ENCODE data around the gene C1orf115. TPM values are rescaled to one million over a fixed set of nuclear protein-coding genes. Genes with fewer than 3 reads are reported as not detected.
A peak's percentile ranks its signal among the peaks of the same experiment; 100 is the strongest.
"Not testable (repeated sequence)": the region's sequence is repeated elsewhere in the genome, so short reads cannot be mapped to it uniquely, and the experiment has no call there.

C1orf115 gene
- total and polyA plus RNA-seq, 4 donors: 29.6 to 56.6 (median 40.5) TPM

DNA sequence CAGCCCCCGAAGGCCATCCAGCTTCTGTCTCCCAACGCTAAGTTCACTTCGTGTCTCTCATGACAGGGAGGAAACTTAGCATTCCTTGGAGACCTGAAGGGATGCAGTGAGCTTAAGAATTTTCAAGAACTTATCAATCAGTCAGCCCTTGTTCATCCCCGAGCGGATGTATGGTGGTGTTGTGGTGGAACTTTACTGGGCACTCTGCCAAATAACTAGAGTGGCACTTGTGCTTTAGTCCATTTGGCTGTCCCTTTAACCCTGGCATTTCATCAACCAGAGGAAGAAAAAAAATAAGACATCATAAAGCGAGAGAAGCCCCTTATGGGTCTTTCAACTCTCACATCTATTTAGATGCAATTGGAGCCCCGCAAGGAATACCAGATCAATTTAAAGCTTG lies 31.1 kb downstream of the C1orf115 start:
- 59% methylated on average over 7 of the region's 7 CpGs for WGBS
- H3K9me3 ChIP-seq (ENCODE audit: control insufficient read depth in 4 of 4, low read length in 3 of 4); H3K4me3 ChIP-seq (ENCODE audit: low read depth in 1 of 3, low read length in 3 of 3); H3K4me1 ChIP-seq (ENCODE audit: control insufficient read depth in 4 of 4, insufficient read depth in 4 of 4, low read length in 3 of 4); H3K9ac ChIP-seq (ENCODE audit: low read depth in 1 of 2, low read length in 2 of 2); DNase-seq (ENCODE audit: low spot score); H3K27ac ChIP-seq (ENCODE audit: low read depth in 1 of 2, low read length in 2 of 2); H3K36me3 ChIP-seq (ENCODE audit: control insufficient read depth in 4 of 4, insufficient read depth in 3 of 4, low read depth in 1 of 4, low read length in 3 of 4); H3K27me3 ChIP-seq (ENCODE audit: control insufficient read depth in 4 of 4, insufficient read depth in 4 of 4, low read length in 3 of 4): not testable (repeated sequence)
- peak in 1 of 2 donors; percentile 5 for TF ChIP-seq HNF4A (conservative IDR thresholded peaks at IDR 0.05)

DNA sequence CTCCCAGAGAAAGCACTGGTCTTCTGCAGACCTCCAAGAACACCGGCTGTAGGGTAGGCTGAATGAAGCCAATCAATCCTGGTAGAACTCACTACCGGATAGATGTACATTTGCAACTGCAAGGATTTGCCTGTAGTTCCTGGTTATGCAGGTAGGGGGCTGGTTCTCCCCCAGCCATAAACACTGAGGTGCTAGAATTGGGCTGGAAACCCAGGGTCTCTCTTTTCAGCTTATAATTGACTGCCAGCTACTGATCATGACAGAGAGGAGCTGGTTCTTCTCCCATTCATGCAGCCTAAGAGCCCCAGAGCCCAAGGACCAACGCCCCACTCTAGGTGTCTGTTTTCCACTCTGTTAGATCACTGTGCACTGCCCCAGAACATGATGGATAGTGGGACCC lies 36.5 kb downstream of the C1orf115 start:
- DNase-seq (ENCODE audit: low spot score): no peak
- WGBS: 92% methylated on average over 3 of the region's 3 CpGs
- Histone ChIP-seq H3K9ac (ENCODE audit: low read depth in 1 of 2, low read length in 2 of 2) (no peak overlapping the region), H3K9me3 (ENCODE audit: control insufficient read depth in 4 of 4, low read length in 3 of 4) (no peaks in the 10 kb centered on the region), H3K4me1 (ENCODE audit: control insufficient read depth in 4 of 4, insufficient read depth in 4 of 4, low read length in 3 of 4) (peaks cover 0 to 16% (median 3%) of the 10 kb centered on the region in 4 donors), H3K27ac (ENCODE audit: low read depth in 1 of 2, low read length in 2 of 2) (no peak overlapping the region), H3K36me3 (ENCODE audit: control insufficient read depth in 4 of 4, insufficient read depth in 3 of 4, low read depth in 1 of 4, low read length in 3 of 4) (no peaks in the 10 kb centered on the region), H3K27me3 (ENCODE audit: control insufficient read depth in 4 of 4, insufficient read depth in 4 of 4, low read length in 3 of 4) (no peaks in the 10 kb centered on the region), H3K4me3 (ENCODE audit: low read depth in 1 of 3, low read length in 3 of 3) (no peak overlapping the region)
- TF ChIP-seq, protein P1, sequence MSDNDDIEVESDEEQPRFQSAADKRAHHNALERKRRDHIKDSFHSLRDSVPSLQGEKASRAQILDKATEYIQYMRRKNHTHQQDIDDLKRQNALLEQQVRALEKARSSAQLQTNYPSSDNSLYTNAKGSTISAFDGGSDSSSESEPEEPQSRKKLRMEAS (IDR thresholded peaks at IDR 0.05): no peak
- TF ChIP-seq, protein P2, sequence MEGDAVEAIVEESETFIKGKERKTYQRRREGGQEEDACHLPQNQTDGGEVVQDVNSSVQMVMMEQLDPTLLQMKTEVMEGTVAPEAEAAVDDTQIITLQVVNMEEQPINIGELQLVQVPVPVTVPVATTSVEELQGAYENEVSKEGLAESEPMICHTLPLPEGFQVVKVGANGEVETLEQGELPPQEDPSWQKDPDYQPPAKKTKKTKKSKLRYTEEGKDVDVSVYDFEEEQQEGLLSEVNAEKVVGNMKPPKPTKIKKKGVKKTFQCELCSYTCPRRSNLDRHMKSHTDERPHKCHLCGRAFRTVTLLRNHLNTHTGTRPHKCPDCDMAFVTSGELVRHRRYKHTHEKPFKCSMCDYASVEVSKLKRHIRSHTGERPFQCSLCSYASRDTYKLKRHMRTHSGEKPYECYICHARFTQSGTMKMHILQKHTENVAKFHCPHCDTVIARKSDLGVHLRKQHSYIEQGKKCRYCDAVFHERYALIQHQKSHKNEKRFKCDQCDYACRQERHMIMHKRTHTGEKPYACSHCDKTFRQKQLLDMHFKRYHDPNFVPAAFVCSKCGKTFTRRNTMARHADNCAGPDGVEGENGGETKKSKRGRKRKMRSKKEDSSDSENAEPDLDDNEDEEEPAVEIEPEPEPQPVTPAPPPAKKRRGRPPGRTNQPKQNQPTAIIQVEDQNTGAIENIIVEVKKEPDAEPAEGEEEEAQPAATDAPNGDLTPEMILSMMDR (IDR thresholded peaks at IDR 0.05; ENCODE audit: low read depth, low read length, missing input control): peak; percentile 7

DNA sequence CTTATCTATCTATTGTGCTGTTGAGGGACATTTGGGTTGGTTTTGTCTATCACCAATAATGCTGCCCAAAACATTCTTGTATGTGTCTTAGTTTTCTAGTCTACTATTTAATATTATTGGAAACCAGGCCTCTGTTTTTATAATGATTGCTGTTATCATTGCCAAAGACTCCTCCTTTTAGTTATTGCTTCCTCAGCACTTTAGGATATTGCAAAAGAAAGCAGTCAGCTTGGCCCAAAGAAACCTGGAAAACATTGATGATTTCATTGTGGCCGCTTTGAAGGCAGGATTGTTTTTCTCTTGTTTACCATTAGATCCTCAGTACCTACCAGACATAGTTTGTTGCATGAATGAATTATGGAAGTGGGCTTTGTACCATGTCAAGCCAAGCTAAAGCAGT lies 37.4 kb downstream of the C1orf115 start:
- Histone ChIP-seq H3K9ac (ENCODE audit: low read depth in 1 of 2, low read length in 2 of 2) (no peak overlapping the region), H3K9me3 (ENCODE audit: control insufficient read depth in 4 of 4, low read length in 3 of 4) (no peaks in the 10 kb centered on the region), H3K27me3 (ENCODE audit: control insufficient read depth in 4 of 4, insufficient read depth in 4 of 4, low read length in 3 of 4) (no peaks in the 10 kb centered on the region), H3K4me1 (ENCODE audit: control insufficient read depth in 4 of 4, insufficient read depth in 4 of 4, low read length in 3 of 4) (peaks cover under 1 to 16% (median 7%) of the 10 kb centered on the region in 4 donors), H3K4me3 (ENCODE audit: low read depth in 1 of 3, low read length in 3 of 3) (no peak overlapping the region), H3K36me3 (ENCODE audit: control insufficient read depth in 4 of 4, insufficient read depth in 3 of 4, low read depth in 1 of 4, low read length in 3 of 4) (no peaks in the 10 kb centered on the region), H3K27ac (ENCODE audit: low read depth in 1 of 2, low read length in 2 of 2) (no peak overlapping the region)
- no peak for DNase-seq (ENCODE audit: low spot score)
- TF ChIP-seq RAD21 (IDR thresholded peaks at IDR 0.05) (peak in 1 of 2 donors; percentile 26), TAF1 (conservative IDR thresholded peaks at IDR 0.05) (no peak), HNF4A (conservative IDR thresholded peaks at IDR 0.05) (peak in 1 of 2 donors; percentile 22)
- TF ChIP-seq, protein P3, sequence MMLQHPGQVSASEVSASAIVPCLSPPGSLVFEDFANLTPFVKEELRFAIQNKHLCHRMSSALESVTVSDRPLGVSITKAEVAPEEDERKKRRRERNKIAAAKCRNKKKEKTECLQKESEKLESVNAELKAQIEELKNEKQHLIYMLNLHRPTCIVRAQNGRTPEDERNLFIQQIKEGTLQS (IDR thresholded peaks at IDR 0.05): peak; percentile 30
- WGBS: 31% methylated on average over 1 of the region's 1 CpG

DNA sequence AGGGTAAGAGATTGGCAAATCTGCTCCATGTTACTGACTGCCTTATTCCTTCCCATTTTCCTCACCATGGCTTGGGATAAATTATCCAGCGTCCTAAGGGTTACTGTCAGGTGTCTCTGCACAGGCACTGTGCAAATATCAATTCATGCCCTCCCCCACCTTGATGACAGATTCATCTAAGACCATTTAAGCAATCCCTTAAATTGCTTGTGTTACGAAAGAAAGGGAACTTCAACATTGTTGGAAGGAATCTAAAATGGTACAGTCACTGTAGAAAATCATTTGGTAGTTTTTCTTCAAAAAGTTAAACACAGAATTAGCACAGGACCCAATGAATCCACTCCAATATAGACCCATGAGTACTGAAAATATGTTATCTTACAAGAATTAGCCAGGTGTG lies 40.3 kb downstream of the C1orf115 start:
- no peak overlapping the region for H3K27ac ChIP-seq (ENCODE audit: low read depth in 1 of 2, low read length in 2 of 2)
- H3K36me3 ChIP-seq (ENCODE audit: control insufficient read depth in 4 of 4, insufficient read depth in 3 of 4, low read depth in 1 of 4, low read length in 3 of 4): no peaks in the 10 kb centered on the region
- peaks cover 7 to 33% (median 24%) of the 10 kb centered on the region in 4 donors for H3K4me1 ChIP-seq (ENCODE audit: control insufficient read depth in 4 of 4, insufficient read depth in 4 of 4, low read length in 3 of 4)
- TF ChIP-seq EGR1 (IDR thresholded peaks at IDR 0.05; ENCODE audit: low read depth in 2 of 2) (no peak), RXRA (IDR thresholded peaks at IDR 0.05) (no peak), RAD21 (IDR thresholded peaks at IDR 0.05) (no peak), GABPA (IDR thresholded peaks at IDR 0.05 in 1 of 2, conservative IDR thresholded peaks at IDR 0.05 in 1 of 2) (no peak), SP1 (IDR thresholded peaks at IDR 0.05) (no peak), HNF4A (conservative IDR thresholded peaks at IDR 0.05) (no peak)
- DNase-seq (ENCODE audit: low spot score): no peak
- H3K4me3 ChIP-seq (ENCODE audit: low read depth in 1 of 3, low read length in 3 of 3): no peak overlapping the region
- no peak overlapping the region for H3K9ac ChIP-seq (ENCODE audit: low read depth in 1 of 2, low read length in 2 of 2)
- no peaks in the 10 kb centered on the region for H3K27me3 ChIP-seq (ENCODE audit: control insufficient read depth in 4 of 4, insufficient read depth in 4 of 4, low read length in 3 of 4)
- 90% methylated on average over 2 of the region's 2 CpGs for WGBS
- H3K9me3 ChIP-seq (ENCODE audit: control insufficient read depth in 4 of 4, low read length in 3 of 4): no peaks in the 10 kb centered on the region
